ENCODE data around the gene MINDY1.

DNA sequence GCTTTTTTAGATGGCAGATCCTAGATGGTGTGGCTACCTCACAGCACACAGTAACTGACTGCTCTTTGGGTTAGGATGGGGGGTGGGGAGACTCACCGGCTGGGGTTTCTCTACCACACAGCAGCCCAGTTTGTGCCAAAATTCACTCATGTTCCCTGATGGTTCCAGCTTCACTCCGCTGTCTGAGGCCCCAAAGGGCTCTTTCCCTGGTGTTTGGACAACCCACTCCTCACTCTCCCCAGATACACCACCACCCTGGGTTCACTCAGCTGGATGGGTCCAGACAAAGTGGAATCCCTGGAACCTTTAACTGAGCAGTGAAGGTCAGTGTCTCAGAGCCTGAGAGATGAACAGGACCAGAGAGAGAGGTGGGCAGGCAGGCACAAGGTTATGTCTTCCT is 48.9 kb upstream of the MINDY1 start:
- TF ChIP-seq POLR2AphosphoS5 (IDR thresholded peaks at IDR 0.05; ENCODE audit: borderline replicate concordance, low read depth, low read length) (no peak), EZH2 (IDR thresholded peaks at IDR 0.05) (no peak)

Data from SK-N-MC (cell line).